HG02588 (cell line): Measurements from ENCODE around the gene LRMDA.

Source experiments
- ATAC-seq: cut with Tn5 transposase; IDR thresholded peaks from one replicate; pipeline ENCODE4 v1.9.1; 2021; ENCODE audit warnings: mild to moderate bottlenecking, moderate library complexity; ENCODE audit not compliant: unreplicated experiment

The LRMDA gene

GRCh38 chr10:75884808-75885207 lies 453.4 kb downstream of the LRMDA start:
- no peak for ATAC-seq

DNA sequence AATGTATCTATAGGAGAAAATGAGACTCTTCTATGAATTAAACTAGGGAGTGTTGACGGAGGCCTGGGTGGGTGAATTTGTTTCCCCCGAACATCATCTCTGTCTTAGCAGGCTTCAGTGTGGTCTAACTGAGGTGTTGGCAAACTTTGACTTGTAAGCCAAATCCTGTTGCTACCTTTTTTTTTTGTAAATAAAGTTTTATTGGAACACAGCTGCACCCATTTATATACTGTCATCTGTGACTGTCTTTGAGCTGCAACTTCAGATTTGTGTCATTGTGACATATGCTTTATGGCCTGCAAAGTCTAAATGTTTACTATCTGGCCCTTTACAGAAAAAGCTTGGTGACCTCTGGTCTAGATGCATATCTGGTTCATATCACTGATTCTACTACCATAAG lies 455.9 kb downstream of the LRMDA start:
- no peak for ATAC-seq

DNA sequence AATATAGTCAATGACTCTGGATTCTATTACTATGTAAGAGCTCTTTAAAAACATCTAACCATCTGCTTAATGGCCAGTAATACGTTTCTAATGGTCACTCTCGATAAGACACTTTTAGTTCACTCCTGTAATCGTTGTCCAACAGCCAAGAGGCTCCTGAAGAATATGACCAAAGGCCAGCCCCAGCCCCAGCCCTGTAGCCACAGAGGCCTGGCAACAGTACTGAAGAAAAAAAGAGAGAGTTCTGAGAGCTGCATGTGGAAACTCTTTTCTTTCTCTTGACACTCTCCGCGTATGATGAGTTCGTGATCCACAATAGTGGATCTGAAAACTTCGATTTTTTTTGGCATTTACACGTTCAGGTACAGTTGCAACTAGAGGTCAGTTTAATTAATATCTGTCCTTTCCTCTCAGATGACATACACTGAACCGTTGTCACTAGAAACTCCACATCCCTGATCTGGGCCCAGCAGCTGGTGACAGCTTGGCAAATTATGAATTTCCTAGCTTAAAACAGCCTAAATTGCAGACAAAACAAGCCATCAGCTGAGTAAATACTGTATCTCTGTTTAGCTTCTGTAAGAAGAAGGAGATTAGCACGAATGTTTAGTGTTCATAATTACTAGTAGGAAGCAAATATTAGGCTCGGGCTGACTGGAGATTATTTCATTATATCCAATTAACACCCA lies 456.7 kb downstream of the LRMDA start:
- ATAC-seq: no peak

DNA sequence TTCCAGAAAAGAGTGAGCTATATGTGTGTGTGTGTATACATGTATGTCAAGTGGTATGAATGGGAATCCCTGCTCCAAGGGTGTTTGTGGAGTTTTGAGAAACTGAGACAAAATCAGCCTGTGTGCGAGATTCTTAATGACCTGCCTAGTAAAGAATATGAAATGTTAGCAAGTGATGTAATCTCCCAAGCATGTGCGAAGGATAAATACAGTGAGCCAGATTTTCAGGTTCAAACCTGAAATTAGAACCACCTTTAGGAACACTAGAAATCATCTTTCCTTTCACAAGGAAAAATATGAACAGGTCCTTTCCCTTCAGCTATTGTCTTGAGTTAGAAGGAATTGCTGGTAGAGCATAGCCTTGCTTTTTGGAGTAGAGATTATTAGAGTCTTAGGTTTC lies 457.6 kb downstream of the LRMDA start:
- no peak for ATAC-seq

DNA sequence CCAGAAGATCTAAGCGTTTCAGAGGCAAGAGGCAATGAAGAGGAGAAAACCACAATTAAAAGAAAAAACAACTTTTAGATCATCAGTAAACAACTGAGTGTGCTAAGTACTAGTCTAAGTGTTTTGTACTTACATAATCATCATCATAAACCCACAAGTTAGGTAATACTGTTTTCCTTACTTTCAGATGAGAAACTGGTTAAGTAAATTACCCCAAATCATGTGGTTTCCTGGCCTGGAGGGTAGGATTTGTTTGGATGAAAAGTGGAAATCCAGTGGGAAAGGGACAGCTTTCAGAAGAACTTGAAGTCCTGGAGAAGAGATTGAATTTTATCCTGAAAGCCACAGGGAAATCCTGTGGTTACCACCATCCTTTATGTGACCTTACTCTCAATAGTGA lies 463.3 kb downstream of the LRMDA start:
- no peak for ATAC-seq

- no peak for ATAC-seq
These were observed 463.8 kb downstream of the LRMDA start for GRCh38 chr10:75895259-75895658.

- no peak for ATAC-seq
These were observed 468.5 kb downstream of the LRMDA start for GRCh38 chr10:75899816-75900390.

GRCh38 chr10:75902816-75903215 lies 471.4 kb downstream of the LRMDA start:
- ATAC-seq: no peak

GRCh38 chr10:75904499-75905283 lies 473.3 kb downstream of the LRMDA start:
- ATAC-seq: no peak

GRCh38 chr10:75905490-75905889 lies 474.1 kb downstream of the LRMDA start:
- ATAC-seq: no peak

GRCh38 chr10:75910032-75910431 lies 478.6 kb downstream of the LRMDA start:
- ATAC-seq: no peak

DNA sequence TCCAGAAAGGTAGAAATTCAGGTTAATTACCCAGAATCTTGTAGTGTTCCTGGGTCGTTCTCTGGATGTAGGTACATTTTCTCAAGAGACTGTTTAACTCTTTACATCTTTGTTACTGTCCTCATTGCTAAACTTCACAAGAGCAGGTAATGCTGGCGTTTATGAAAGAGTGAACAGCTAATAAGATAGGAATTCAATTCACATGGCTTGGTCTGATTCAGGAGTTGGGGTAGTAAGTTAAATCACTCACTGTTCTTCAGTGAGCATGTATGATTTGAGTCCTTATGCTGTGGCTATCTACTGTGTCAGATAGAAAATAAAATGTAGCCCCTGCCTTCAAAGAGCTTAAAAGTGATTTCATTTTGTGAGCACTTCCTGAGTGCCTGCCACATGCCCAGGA lies 480.0 kb downstream of the LRMDA start:
- ATAC-seq: no peak

DNA sequence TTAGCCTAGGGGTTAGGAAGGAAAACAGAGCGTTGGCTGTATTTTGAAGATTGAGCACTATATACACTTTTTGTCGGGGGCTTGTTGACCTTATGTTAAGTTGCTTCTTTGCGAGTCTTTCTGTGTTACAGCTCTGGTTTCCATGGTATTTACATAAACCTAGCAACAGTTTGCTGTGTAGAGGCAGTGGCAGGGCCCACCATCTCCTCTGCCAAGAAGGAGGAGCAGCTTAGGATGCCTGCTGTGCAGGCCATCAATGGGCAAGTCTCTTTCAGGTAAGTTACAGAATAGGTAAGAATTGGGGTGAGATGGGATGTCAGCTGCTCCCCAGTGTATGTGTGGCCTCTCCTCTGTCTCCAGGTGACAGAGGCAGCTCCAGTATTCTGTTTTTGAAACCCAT lies 485.5 kb downstream of the LRMDA start:
- no peak for ATAC-seq

DNA sequence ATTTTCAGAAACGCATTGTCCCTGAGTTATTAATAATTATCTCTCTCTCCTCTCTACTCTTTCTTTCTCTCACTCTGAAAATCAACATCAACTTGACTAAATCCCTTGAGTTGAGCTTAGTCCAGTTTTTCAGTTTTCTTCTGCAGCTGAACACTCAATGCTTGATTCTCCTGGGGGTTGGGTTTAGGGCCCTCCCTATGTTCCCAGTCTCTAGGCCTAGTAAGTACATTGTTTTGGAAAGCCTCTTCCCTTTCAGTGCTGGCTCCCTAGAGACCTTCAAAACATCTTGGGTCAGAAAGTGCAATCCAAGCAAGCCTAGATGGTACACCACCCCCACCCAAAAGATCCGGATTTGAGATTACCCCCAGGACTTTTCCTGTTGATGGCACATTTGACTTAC lies 488.5 kb downstream of the LRMDA start:
- no peak for ATAC-seq

DNA sequence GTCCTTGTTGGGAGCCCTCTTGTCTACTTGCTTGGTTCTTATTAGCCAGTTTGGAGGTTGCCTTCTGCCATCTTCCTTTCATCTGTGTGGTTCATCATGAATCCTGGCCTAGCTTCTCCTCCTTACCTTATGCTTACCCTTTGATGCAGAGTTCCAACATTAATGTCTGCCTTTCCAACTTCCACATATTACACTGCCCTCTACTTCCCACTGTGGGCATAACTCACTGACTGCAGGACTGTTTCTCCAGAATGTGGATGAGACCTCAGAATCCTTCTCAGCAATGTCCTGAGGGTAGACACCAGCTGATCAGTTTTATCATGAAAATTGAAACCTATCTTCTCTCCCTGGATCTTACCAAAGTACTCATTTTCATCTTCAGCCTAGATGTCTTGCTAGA lies 491.0 kb downstream of the LRMDA start:
- ATAC-seq: no peak

DNA sequence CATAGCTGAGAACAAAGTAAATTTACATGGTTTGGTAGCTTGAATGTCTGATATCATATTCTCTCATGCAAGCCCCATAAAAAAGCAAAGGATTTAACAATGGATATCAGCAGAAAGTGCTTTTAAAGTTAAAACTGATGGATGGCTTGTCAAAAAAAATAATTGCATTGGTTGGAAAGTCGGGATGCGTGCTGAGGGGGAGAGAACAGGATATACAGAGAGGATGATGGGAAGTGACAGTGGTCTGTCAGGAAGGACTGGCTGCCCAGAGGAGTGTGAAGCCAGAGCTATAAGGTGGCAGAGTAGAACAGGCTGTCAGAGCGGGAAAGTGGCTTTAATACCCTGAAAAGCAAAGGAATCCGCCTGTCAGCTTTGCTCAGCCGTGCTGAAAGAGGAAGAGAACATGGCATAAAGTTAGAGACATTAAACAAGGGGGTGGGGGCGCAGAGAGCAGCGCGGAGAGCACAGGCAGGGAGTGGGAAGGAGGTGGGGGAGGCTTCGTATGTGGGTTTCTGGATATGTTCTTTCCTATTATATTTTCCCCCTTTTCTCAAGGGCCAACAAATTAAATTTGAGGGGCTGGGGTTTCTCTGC lies 493.0 kb downstream of the LRMDA start:
- ATAC-seq: no peak

DNA sequence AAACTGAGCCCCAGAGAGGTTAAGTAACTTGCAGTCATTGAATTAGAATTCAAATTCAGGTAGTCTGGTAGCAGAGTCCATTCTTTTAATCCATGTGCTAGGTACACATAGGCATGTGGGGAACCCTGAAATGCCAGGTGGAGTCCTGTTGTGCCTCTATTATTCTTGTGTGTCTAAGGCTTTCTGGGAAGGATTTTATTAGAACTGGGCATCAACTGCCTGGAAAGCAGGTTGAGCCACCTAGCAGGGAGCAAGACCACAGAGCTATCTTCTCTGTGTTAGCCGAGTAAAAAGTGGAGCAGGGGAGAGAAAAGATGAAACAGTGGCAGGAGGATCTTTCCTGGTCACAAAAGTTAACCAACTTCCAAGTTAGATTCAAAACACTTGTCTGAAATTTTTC lies 494.6 kb downstream of the LRMDA start:
- no peak for ATAC-seq

- no peak for ATAC-seq
These were observed 495.3 kb downstream of the LRMDA start for GRCh38 chr10:75926763-75927162.

DNA sequence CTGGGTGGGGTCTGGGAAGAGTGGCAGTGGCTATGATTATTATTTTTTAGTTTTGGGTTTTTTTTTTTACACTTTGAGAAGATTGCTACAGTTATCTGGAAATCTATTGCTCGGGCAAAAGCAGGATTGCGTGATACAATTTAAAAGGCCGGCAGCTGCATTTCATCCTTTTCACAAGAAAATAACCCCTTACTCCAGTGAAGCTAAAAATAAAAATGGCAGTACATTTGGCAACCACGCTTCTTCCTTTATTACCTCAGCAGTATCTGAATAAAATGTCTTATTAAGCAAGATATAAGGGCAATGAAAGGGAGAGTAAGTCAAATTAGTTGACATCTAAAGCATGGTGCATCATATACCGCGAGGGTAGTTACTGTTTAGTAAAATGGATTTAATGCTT lies 496.8 kb downstream of the LRMDA start:
- ATAC-seq: no peak

- ATAC-seq: no peak
These were observed 498.3 kb downstream of the LRMDA start for GRCh38 chr10:75929630-75930161.

DNA sequence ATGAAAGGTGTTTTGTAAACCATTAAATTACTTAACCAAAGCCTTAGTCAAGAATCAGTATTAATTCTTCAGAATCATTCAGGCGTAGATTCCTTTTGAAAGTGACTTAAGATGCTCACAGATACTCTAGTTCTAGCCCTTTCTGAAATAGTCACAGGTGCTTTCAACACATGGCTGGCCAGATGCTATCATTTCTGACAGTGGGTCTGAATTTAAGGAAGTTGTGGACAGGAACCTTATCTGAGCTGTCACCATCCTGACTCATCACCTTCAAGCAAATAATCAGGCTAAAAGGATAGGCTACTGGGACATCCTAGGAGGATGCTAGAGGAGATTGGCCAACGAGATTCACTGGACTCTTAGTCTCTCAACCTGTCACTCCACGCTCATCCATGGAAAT lies 501.5 kb downstream of the LRMDA start:
- no peak for ATAC-seq

- ATAC-seq: no peak
These were observed 503.8 kb downstream of the LRMDA start for GRCh38 chr10:75935240-75935639.
